H4 (cell line): ENCODE measurements around the gene PYCR2. TPM values are rescaled to one million over a fixed set of nuclear protein-coding genes. Genes with fewer than 3 reads are reported as not detected.

Experiments
- DNase-seq: peaks from one replicate; pipeline ENCODE4 v3.0.0-alpha.2; 2015; ENCODE audit warnings: low spot score
- total RNA-seq: library from RNA; depleted of rRNA; stranded (reverse); fragments of >200 nt; shearing (Covaris generic); gene quantifications from 2 replicates; pipeline ENCODE4 v1.2.3, GENCODE V29; 2014; rRNA removed

The PYCR2 gene
- total RNA-seq, 1 experiment from 2014 or later: 38.6 TPM

GRCh38 chr1:225876900-225877510 lies 47.0 kb downstream of the PYCR2 start:
- no peak for DNase-seq

GRCh38 chr1:225875044-225875815 lies 48.8 kb downstream of the PYCR2 start:
- DNase-seq: no peak

GRCh38 chr1:225874431-225874830 lies 49.6 kb downstream of the PYCR2 start:
- DNase-seq: no peak

GRCh38 chr1:225873281-225873850 lies 50.7 kb downstream of the PYCR2 start:
- DNase-seq: no peak

- no peak for DNase-seq
Observed at GRCh38 chr1:225872075-225872430, 52.0 kb downstream of the PYCR2 start.

GRCh38 chr1:225871359-225872074 lies 52.5 kb downstream of the PYCR2 start:
- DNase-seq: no peak

- DNase-seq: no peak
Observed at GRCh38 chr1:225870911-225871310, 53.1 kb downstream of the PYCR2 start.

Other genes starting within 250 kb of the PYCR2 start
- gene SRP9, start 146.4 kb downstream of the PYCR2 start, total RNA-seq: 607 and 630 TPM in 2 replicates
- gene EPHX1, start 114.1 kb downstream of the PYCR2 start, total RNA-seq: 106 and 153 TPM in 2 replicates
- gene TMEM63A, start 41.9 kb downstream of the PYCR2 start, total RNA-seq: 4.0 and 6.8 TPM in 2 replicates
- 0.50 TPM in 1 of 2 replicates, not detected in the other for gene LEFTY1, start 35.1 kb downstream of the PYCR2 start, total RNA-seq
- gene LEFTY2, start 17.0 kb upstream of the PYCR2 start, total RNA-seq: not detected in 2 replicates
- gene SDE2, start 75.1 kb upstream of the PYCR2 start, total RNA-seq: 13.6 and 14.3 TPM in 2 replicates
- gene H3-3A, start 138.5 kb upstream of the PYCR2 start, total RNA-seq: 313 and 407 TPM in 2 replicates